HEK293T (cell line): Measurements from ENCODE around the gene RTEL1.

Experiments
- CTCF ChIA-PET: fragments of 350-600 bp; formaldehyde crosslinking; extraction: SDS; loops from one replicate; lab custom pipeline; 2021; ENCODE audit warnings: antibody characterized with exemption, inconsistent platforms; lab: Yijun Ruan, JAX
- POLR2A ChIA-PET: fragments of 350-600 bp; formaldehyde crosslinking; extraction: SDS; loops from one replicate; lab custom pipeline; 2020; ENCODE audit warnings: antibody characterized with exemption, inconsistent platforms; lab: Yijun Ruan, JAX
- DNase-seq: peaks from one replicate; pipeline ENCODE4 v3.0.0; 2012; ENCODE audit warnings: mixed read lengths; ENCODE audit errors: extremely low spot score
- ARNT ChIP-seq: fragments of 450-650 bp; IDR thresholded peaks from 2 replicates; pipeline ENCODE4 v1.6.1; 2017; ENCODE audit warnings: mild to moderate bottlenecking
- BHLHE40 ChIP-seq: fragments of 450-650 bp; IDR thresholded peaks from 2 replicates; pipeline ENCODE4 v1.6.1; 2016; ENCODE audit warnings: mild to moderate bottlenecking, moderate library complexity, borderline replicate concordance
- CTBP1 ChIP-seq: fragments of 450-650 bp; IDR thresholded peaks from 2 replicates; pipeline ENCODE4 v1.6.1; 2016; ENCODE audit warnings: borderline replicate concordance
- ELF4 ChIP-seq: fragments of 450-650 bp; IDR thresholded peaks from 2 replicates; pipeline ENCODE4 v1.6.1; 2017; ENCODE audit warnings: antibody characterized with exemption
- FOXA1 ChIP-seq: fragments of 450-650 bp; IDR thresholded peaks from 2 replicates; pipeline ENCODE4 v1.6.1; 2016; ENCODE audit warnings: mild to moderate bottlenecking
- FOXK2 ChIP-seq: fragments of 450-650 bp; IDR thresholded peaks from 2 replicates; pipeline ENCODE4 v1.6.1; 2016; ENCODE audit warnings: mild to moderate bottlenecking
- FOXM1 ChIP-seq: fragments of 450-650 bp; IDR thresholded peaks from 2 replicates; pipeline ENCODE4 v1.6.1; 2017; ENCODE audit warnings: mild to moderate bottlenecking, borderline replicate concordance
- HDGF ChIP-seq: fragments of 450-650 bp; IDR thresholded peaks from 2 replicates; pipeline ENCODE4 v1.6.1; 2017; ENCODE audit warnings: antibody characterized with exemption, borderline replicate concordance
- L3MBTL2 ChIP-seq: fragments of 450-650 bp; conservative IDR thresholded peaks from 2 replicates; pipeline ENCODE4 v1.6.1; 2016; ENCODE audit warnings: mild to moderate bottlenecking
- LEF1 ChIP-seq: fragments of 450-650 bp; IDR thresholded peaks from 2 replicates; pipeline ENCODE4 v1.6.1; 2017; ENCODE audit warnings: mild to moderate bottlenecking, borderline replicate concordance
- NFRKB ChIP-seq: fragments of 450-650 bp; IDR thresholded peaks from 2 replicates; pipeline ENCODE4 v1.6.1; 2016; ENCODE audit warnings: mild to moderate bottlenecking, moderate library complexity
- PKNOX1 ChIP-seq: fragments of 450-650 bp; IDR thresholded peaks from 2 replicates; pipeline ENCODE4 v1.6.1; 2016
- SP1 ChIP-seq: fragments of 450-650 bp; IDR thresholded peaks from 2 replicates; pipeline ENCODE4 v1.6.1; 2017
- SUZ12 ChIP-seq: fragments of 450-650 bp; IDR thresholded peaks from 2 replicates; pipeline ENCODE4 v1.6.1; 2016; ENCODE audit warnings: mild to moderate bottlenecking
- TARDBP ChIP-seq: fragments of 450-650 bp; IDR thresholded peaks from 2 replicates; pipeline ENCODE4 v1.6.1; 2016
- ZNF384 ChIP-seq: fragments of 450-650 bp; IDR thresholded peaks from 2 replicates; pipeline ENCODE4 v1.6.1; 2016

RTEL1 gene

GRCh38 chr20:63620991-63621390 lies 37.1 kb upstream of the RTEL1 start:
- TF ChIP-seq L3MBTL2: no peak
- no peak for TF ChIP-seq FOXM1
- no peak for TF ChIP-seq HDGF
- no peak for TF ChIP-seq NFRKB
- no peak for TF ChIP-seq ELF4
- TF ChIP-seq BHLHE40: no peak
- no peak for TF ChIP-seq CTBP1
- no peak for TF ChIP-seq FOXK2
- TF ChIP-seq TARDBP: no peak
- no peak for TF ChIP-seq SUZ12
- TF ChIP-seq PKNOX1: no peak
- TF ChIP-seq ARNT: no peak
- no peak for TF ChIP-seq LEF1
- CTCF ChIA-PET: interaction anchor here (0.6 kb wide), 1 partner anchor 20 kb away, joined by 3 read pairs; no protein-coding TSS in a partner anchor
- DNase-seq: no peak
- POLR2A ChIA-PET: interaction anchor here (0.9 kb wide), 1 partner anchor 47 kb away, joined by 3 read pairs; the partner anchor contains the start of gene HELZ2

GRCh38 chr20:63622096-63622495 lies 36.0 kb upstream of the RTEL1 start:
- CTCF ChIA-PET: no interaction called here
- POLR2A ChIA-PET: no interaction called here
- no peak for DNase-seq
- TF ChIP-seq L3MBTL2 (no peak), FOXM1 (no peak), SUZ12 (no peak)

GRCh38 chr20:63622732-63623131 lies 35.4 kb upstream of the RTEL1 start:
- no peak for DNase-seq
- ChIA-PET CTCF (no interaction called here), POLR2A (no interaction called here)
- no peak for TF ChIP-seq FOXK2

GRCh38 chr20:63624486-63624885 lies 33.6 kb upstream of the RTEL1 start:
- CTCF ChIA-PET: interaction anchor here (0.6 to 0.7 kb wide), 2 partner anchors 23 to 1964 kb away, joined by 3 to 4 read pairs; no protein-coding TSS in a partner anchor
- POLR2A ChIA-PET: interaction anchor here (0.7 to 1.4 kb wide), 3 partner anchors 29 to 104 kb away, joined by 3 to 4 read pairs (median 4); partner anchors contain the start of genes PPDPF, RTEL1 and STMN3
- DNase-seq: peak; percentile 42
- TF ChIP-seq BHLHE40 (no peak), ZNF384 (no peak), ARNT (no peak), ELF4 (no peak), LEF1 (no peak), NFRKB (no peak), FOXM1 (no peak), L3MBTL2 (no peak), FOXA1 (no peak), FOXK2 (no peak), HDGF (no peak), SP1 (no peak), CTBP1 (no peak), TARDBP (no peak), PKNOX1 (no peak), SUZ12 (no peak)

- ChIA-PET CTCF (no interaction called here), POLR2A (interaction anchor here (0.9 to 1.0 kb wide), 2 partner anchors 32 to 87 kb away, joined by 3 to 5 read pairs; partner anchors contain the start of gene RTEL1)
- no peak for TF ChIP-seq PKNOX1
- no peak for TF ChIP-seq SUZ12
- no peak for TF ChIP-seq L3MBTL2
- TF ChIP-seq BHLHE40: no peak
- no peak for TF ChIP-seq SP1
- TF ChIP-seq FOXK2: no peak
- no peak for TF ChIP-seq CTBP1
- TF ChIP-seq FOXM1: no peak
- no peak for TF ChIP-seq HDGF
- TF ChIP-seq ELF4: no peak
- TF ChIP-seq LEF1: no peak
- no peak for TF ChIP-seq ARNT
- no peak for TF ChIP-seq FOXA1
- TF ChIP-seq TARDBP: no peak
- TF ChIP-seq NFRKB: no peak
- TF ChIP-seq ZNF384: no peak
- DNase-seq: no peak
Observed at GRCh38 chr20:63625771-63626423, 32.2 kb upstream of the RTEL1 start.

GRCh38 chr20:63626424-63627128 lies 31.5 kb upstream of the RTEL1 start, which contains the start of gene GMEB2:
TSS of gene GMEB2 (minus strand) at chr20:63627101. CDS start at chr20:63619397, 7,704 bp downstream.
- POLR2A ChIA-PET: interaction anchor here (0.6 to 1.8 kb wide), 17 partner anchors 9 to 344 kb away, joined by 3 to 14 read pairs (median 4); partner anchors contain the start of genes HELZ2, RTEL1 and STMN3
- DNase-seq: peak; percentile 75
- TF ChIP-seq BHLHE40 (no peak), L3MBTL2 (no peak), ELF4 (no peak), HDGF (no peak), FOXK2 (no peak), NFRKB (no peak), TARDBP (no peak), LEF1 (no peak), SP1 (no peak), ARNT (0 out of 2 replicates have a peak, but pooled peaks have one; percentile 48), ZNF384 (no peak), FOXA1 (no peak), FOXM1 (0 out of 2 replicates have a peak, but pooled peaks have one; percentile 6), PKNOX1 (no peak), SUZ12 (no peak), CTBP1 (no peak)
- CTCF ChIA-PET: no interaction called here
